ENCODE results near the gene KCNMA1. TPM values are rescaled to one million over a fixed set of nuclear protein-coding genes. Genes with fewer than 3 reads are reported as not detected.

Gene KCNMA1
- total RNA-seq, 1 experiment from 2014 or later: 0.49 TPM

DNA sequence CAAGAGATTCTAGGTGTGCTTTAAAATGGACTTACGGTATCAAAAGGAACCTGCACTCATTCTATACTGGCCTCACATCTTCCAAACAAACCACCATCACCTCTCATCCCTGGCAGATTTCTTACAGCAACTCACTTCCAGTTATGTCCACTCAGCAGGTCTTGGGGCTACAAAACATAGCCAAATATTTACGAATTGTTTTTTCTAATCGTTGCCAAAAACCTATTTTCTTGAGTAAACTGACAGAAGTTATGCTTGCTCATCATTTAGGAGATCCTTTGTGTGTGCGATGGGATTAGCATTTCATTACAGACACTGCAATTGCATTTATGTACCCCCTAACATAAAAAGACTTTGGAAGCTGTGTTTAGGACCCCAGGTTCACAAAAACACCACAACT, 2.7 kb downstream of the KCNMA1 start:
- Histone ChIP-seq H3K9me3 (ENCODE audit: control insufficient read depth in 1 of 2, insufficient read depth in 1 of 2, low read depth in 1 of 2, low read length in 2 of 2) (no peaks in the 10 kb centered on the region), H3K36me3 (ENCODE audit: control insufficient read depth in 1 of 2, insufficient read depth in 2 of 2, low read length in 2 of 2) (no peaks in the 10 kb centered on the region), H3K4me3 (replicated peaks in 1 of 2; ENCODE audit: low read depth in 1 of 2, low read length in 2 of 2) (no peak overlapping the region), H4K20me1 (ENCODE audit: insufficient read depth) (no peaks in the 10 kb centered on the region), H3K4me1 (ENCODE audit: control insufficient read depth in 1 of 2, insufficient read depth in 2 of 2, low read length in 2 of 2) (peaks cover 0 to 2% of the 10 kb centered on the region in 2 experiments; a peak in 1 of 4 replicates), H3K9ac (ENCODE audit: low read length) (no peak overlapping the region), H3K4me2 (ENCODE audit: low read length) (no peak overlapping the region), H3K27me3 (ENCODE audit: insufficient read depth, low read length) (peaks cover 3% of the 10 kb centered on the region; the same call in 1 of the 2 replicates), H3K9me2 (ENCODE audit: insufficient read depth) (no peaks in the 10 kb centered on the region), H3K79me2 (ENCODE audit: insufficient read depth, low read length) (no peaks in the 10 kb centered on the region), H2AFZ (ENCODE audit: low read depth, low read length, poor library complexity, severe bottlenecking) (no peak overlapping the region), H3K27ac (ENCODE audit: low read depth, low read length) (no peak overlapping the region)
- ChIA-PET POLR2A (interaction anchor here (0.6 kb wide), 1 partner anchor 131 kb away, joined by 3 read pairs; no protein-coding TSS in a partner anchor), RAD21 (ENCODE audit: low non-redundant PET in 1 of 2, low total read pairs in 2 of 2, uncharacterized antibody in 2 of 2, unreplicated experiment in 2 of 2) (no interaction called here), CTCF (interaction anchor here (1.3 to 2.0 kb wide), 3 partner anchors 9 to 461 kb away, joined by 3 to 7 read pairs (median 3); no protein-coding TSS in a partner anchor)
- intact Hi-C loops (cut with micrococcal nuclease): no loop called here
- DNase-seq (ENCODE audit: low read depth, low spot score) (no peak), ATAC-seq (no peak)
- no peak for TF ChIP-seq SIN3A (IDR thresholded peaks at IDR 0.05; ENCODE audit: low read depth)
- no peak for TF ChIP-seq EZH2phosphoT487 (IDR thresholded peaks at IDR 0.05; ENCODE audit: borderline replicate concordance)
- TF ChIP-seq EZH2 (IDR thresholded peaks at IDR 0.05): no peak
- TF ChIP-seq ZNF274 (IDR thresholded peaks at IDR 0.05; ENCODE audit: low read depth, low read length): no peak
- TF ChIP-seq SRF (IDR thresholded peaks at IDR 0.05; ENCODE audit: low read depth): no peak
- no peak for TF ChIP-seq CBX3 (IDR thresholded peaks at IDR 0.05; ENCODE audit: low read depth)
- TF ChIP-seq FOSL1 (IDR thresholded peaks at IDR 0.05; ENCODE audit: low read depth): no peak
- TF ChIP-seq, protein P1, sequence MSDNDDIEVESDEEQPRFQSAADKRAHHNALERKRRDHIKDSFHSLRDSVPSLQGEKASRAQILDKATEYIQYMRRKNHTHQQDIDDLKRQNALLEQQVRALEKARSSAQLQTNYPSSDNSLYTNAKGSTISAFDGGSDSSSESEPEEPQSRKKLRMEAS (IDR thresholded peaks at IDR 0.05): no peak
- no peak for TF ChIP-seq SP1 (IDR thresholded peaks at IDR 0.05; ENCODE audit: low read depth)
- no peak for TF ChIP-seq ELF1 (IDR thresholded peaks at IDR 0.05; ENCODE audit: borderline replicate concordance, low read depth)
- no peak for TF ChIP-seq CTCF (IDR thresholded peaks at IDR 0.05 in 2 of 3, conservative IDR thresholded peaks at IDR 0.05 in 1 of 3; ENCODE audit: borderline replicate concordance in 1 of 3, insufficient read depth in 1 of 3, low read depth in 2 of 3, low read length in 2 of 3)
- TF ChIP-seq TCF7L2 (IDR thresholded peaks at IDR 0.05; ENCODE audit: borderline replicate concordance, extremely low read depth, insufficient read depth, insufficient read length): no peak
- no peak for TF ChIP-seq JUND (IDR thresholded peaks at IDR 0.05)
- no peak for TF ChIP-seq RAD21 (IDR thresholded peaks at IDR 0.05; ENCODE audit: low read depth)
- TF ChIP-seq REST (IDR thresholded peaks at IDR 0.05; ENCODE audit: low read depth): no peak
- no peak for TF ChIP-seq ZFX (IDR thresholded peaks at IDR 0.05)
- BruUV-seq (replicated peaks): no TSS peak

All from HCT116 (cell line).